Fibroblast of villous mesenchyme (primary cell): ENCODE results near the gene SLC25A53. TPM values are rescaled to one million over a fixed set of nuclear protein-coding genes. Genes with fewer than 3 reads are reported as not detected.

Experiments used
- DNase-seq: peaks from one replicate; pipeline ENCODE4 v3.0.0-alpha.2; 2010; ENCODE audit warnings: low read depth
- H3K4me3 ChIP-seq: 2 replicates; pipeline ENCODE4 v1.5.1; 2011; ENCODE audit warnings: low read depth, mild to moderate bottlenecking, low read length
- total RNA-seq: library from RNA; depleted of rRNA; stranded (reverse); fragments of >200 nt; gene quantifications from 2 replicates; pipeline ENCODE4 v1.2.3, GENCODE V29; 2012
- TF ChIP-seq, protein P1 (sequence below): IDR thresholded peaks from 2 replicates; pipeline ENCODE4 v1.5.1; 2012; ENCODE audit warnings: low read depth, mild to moderate bottlenecking, low read length; ENCODE audit not compliant: insufficient read depth

Gene SLC25A53
- total RNA-seq, 1 donor, result 5.6 TPM

DNA sequence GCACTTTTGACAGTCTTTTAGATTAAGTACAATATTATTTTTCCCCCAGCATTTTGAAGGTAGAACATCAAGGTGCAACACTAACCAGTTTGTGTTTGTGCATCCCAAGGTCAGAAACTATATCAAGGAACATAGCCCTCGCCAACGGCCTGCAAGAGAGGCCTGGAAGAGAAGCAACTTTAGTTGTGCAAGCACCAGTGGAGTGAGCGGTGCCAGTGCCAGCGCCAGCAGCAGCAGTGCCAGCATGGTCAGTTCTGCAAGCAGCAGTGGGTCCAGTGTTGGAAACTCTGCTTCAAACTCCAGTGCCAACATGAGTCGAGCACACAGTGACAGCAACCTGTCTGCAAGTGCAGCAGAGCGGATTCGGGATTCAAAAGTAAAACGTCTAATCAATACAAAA lies 31.1 kb upstream of the SLC25A53 start:
- DNase-seq, result no peak
- TF ChIP-seq, protein P1, sequence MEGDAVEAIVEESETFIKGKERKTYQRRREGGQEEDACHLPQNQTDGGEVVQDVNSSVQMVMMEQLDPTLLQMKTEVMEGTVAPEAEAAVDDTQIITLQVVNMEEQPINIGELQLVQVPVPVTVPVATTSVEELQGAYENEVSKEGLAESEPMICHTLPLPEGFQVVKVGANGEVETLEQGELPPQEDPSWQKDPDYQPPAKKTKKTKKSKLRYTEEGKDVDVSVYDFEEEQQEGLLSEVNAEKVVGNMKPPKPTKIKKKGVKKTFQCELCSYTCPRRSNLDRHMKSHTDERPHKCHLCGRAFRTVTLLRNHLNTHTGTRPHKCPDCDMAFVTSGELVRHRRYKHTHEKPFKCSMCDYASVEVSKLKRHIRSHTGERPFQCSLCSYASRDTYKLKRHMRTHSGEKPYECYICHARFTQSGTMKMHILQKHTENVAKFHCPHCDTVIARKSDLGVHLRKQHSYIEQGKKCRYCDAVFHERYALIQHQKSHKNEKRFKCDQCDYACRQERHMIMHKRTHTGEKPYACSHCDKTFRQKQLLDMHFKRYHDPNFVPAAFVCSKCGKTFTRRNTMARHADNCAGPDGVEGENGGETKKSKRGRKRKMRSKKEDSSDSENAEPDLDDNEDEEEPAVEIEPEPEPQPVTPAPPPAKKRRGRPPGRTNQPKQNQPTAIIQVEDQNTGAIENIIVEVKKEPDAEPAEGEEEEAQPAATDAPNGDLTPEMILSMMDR, result no peak
- no peak overlapping the region for H3K4me3 ChIP-seq

DNA sequence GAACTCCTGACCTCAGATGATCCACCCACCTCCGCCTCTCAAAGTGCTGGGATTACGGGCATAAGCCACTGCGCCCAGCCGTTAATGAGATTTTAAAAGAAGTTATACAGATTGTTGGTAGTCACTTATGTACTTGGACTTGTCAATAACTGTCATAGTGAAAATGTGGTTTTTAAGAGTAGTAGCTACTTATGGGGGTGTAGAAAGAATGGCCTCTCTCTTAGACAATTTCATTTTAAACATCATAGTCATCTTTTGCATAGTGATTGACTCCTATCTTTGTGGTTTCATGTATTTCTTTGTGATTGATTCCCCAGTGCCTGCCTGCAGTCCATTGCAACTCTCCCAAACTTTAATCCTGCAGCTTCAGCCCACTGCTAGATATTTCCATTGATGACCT lies 26.9 kb upstream of the SLC25A53 start:
- H3K4me3 ChIP-seq, result no peak overlapping the region
- TF ChIP-seq, protein P1, result no peak
- DNase-seq, result no peak

DNA sequence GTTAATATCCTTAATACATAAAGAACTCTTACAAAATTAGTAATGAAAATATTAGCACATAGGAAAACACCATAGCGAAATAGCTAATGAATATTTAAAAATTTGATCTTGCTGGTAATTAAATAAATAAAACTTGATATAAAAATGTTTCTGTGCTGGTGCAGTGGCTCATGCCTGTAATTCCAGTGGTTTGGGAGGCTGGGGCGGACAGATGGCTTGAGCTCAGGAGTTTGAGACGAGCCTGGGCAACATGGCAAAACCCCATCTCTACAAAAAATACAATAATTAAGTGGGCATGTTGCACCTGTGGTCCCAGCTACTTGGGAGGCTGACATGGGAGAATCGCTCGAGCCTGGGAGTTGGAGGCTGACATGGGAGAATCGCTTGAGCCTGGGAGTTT lies 17.0 kb upstream of the SLC25A53 start:
- H3K4me3 ChIP-seq, result no peak overlapping the region
- DNase-seq, result no peak
- TF ChIP-seq, protein P1, result no peak

DNA sequence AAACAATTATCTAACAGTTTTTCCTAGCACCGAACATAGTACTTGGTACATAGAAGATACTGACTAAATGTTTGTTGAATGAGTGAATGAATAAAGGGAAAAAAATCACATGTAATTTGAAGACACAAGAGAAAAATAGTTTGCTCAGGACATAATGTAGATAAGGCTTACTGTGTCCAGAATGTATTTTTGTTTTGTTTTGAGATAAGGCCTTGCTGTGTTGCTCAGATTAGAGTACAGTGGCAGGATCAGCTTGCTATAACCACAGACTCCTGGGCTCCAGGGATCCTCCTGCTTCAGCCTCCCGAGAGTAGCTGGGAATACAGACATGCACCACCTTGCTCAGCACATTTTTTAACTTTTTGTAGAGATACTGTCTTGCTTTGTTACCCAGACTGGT lies 16.0 kb upstream of the SLC25A53 start:
- DNase-seq, result no peak
- no peak overlapping the region for H3K4me3 ChIP-seq
- TF ChIP-seq, protein P1, result no peak

DNA sequence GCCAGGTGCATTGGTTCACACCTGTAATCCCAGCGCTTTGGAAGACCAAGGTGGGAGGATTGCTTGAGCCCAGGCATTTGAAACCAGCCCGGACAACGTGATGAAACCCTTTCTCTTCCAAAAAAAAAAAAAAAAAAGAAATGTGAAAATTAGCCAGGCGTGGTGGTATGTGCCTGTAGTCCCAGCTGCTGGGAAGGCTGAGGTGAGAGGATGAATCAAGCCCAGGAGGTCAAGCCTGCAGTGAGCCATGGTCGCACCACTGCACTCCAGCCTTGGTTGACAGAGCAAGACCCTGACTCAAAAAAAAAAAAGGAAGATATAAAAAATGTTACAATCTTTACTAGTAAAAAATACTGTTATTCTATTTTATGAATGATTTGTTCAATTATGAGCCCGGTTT lies 15.3 kb upstream of the SLC25A53 start:
- no peak overlapping the region for H3K4me3 ChIP-seq
- no peak for DNase-seq
- TF ChIP-seq, protein P1, result no peak

DNA sequence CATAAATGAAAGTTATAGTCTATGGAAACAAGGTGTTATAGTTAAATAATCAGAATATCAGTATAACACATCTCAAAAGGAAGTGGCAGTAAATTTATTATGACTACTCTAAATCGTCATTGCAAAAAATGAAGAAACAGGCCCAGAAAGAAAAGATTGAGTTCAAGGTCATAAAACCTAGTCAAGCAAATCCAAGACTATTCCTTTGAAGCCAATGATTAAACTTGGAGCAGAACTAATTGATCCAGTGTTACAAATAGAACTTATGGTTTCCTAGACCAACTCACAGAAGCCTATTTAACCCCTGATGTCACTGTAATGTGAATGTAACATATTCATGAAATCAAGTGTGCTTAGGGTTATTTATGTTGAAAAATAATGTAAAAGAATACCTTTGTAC lies 11.3 kb upstream of the SLC25A53 start:
- peak overlapping the region; percentile 86 for H3K4me3 ChIP-seq
- TF ChIP-seq, protein P1, result no peak
- no peak for DNase-seq

DNA sequence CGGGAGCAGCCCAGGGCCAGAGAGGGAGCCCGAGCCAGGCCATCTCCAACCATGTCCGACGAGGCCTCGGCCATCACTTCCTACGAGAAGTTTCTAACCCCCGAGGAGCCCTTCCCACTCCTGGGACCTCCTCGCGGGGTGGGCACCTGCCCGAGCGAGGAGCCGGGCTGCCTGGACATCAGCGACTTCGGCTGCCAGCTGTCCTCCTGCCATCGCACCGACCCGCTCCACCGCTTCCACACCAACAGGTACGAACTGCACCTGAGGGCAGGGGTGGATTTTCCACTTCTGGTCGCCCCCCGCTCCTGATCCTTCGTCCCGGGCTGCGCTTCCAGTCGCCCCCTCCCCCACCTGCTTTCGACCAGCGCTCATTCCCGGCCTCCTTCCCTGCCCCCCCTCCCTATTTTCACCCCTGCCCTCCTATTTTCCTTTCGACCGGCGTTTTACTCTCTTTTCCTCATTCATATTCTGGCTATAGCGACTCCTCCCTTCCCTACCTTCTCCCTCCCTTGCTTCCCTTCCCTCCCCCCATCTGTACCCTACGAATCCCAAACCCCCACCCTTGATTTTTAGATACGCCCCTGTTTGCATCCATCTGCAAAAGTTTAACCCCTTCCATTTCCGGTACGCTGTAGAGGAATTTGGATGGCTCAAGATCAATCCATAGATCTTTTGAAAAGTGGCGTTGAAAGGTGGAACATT lies 10.1 kb upstream of the SLC25A53 start:
- peak overlapping the region; percentile 86 for H3K4me3 ChIP-seq
- peak; percentile 2 for DNase-seq
- TF ChIP-seq, protein P1, result no peak
